ENCODE measurements around the gene LPIN2. TPM values are rescaled to one million over a fixed set of nuclear protein-coding genes. Genes with fewer than 3 reads are reported as not detected.

The LPIN2 gene
- total and polyA plus RNA-seq, 2 of the 4 experiments (the other 2 are of a cell fraction), result 16.2 to 21.9 TPM

GRCh38 chr18:3036108-3036507 is 23.2 kb upstream of the LPIN2 start:
- dilution Hi-C loops (cut with HindIII; ENCODE audit: low sequenced_read_pairs, unreplicated experiment), result no loop called here
- no TSS peak for BruUV-seq (replicated peaks)
- Histone ChIP-seq H3K4ac (ENCODE audit: low read depth, low read length) (peak overlapping the region; percentile 53), H4K8ac (ENCODE audit: low read depth in 2 of 2, low read length in 2 of 2) (peak overlapping the region in 1 of 2 experiments; percentile 14; a peak in 1 of 4 replicates), H2AFZ (replicated peaks; ENCODE audit: low read length, poor library complexity) (no peak overlapping the region), H3K9me1 (ENCODE audit: insufficient read depth, low read length) (0 out of 2 replicates have a peak, but pooled peaks cover 2% of the 10 kb centered on the region), H3K27me3 (ENCODE audit: control insufficient read depth, insufficient read depth, low read length) (no peaks in the 10 kb centered on the region), H3K9ac (ENCODE audit: low read depth, low read length) (no peak overlapping the region), H3K14ac (replicated peaks; ENCODE audit: low read depth, low read length) (no peak overlapping the region), H3K9me3 (ENCODE audit: control insufficient read depth, insufficient read depth, low read length) (no peaks in the 10 kb centered on the region), H4K20me1 (ENCODE audit: insufficient read depth, low read length) (no peaks in the 10 kb centered on the region), H4K91ac (ENCODE audit: insufficient read depth, low read depth, low read length) (peak overlapping the region; percentile 16; the same call in 1 of the 2 replicates), H2BK20ac (ENCODE audit: low read depth, low read length) (peak overlapping the region; percentile 48; the same call in 1 of the 2 replicates), H3K23ac (ENCODE audit: low read depth, low read length) (no peak overlapping the region), H3K4me1 (ENCODE audit: control insufficient read depth, insufficient read depth, low read length) (no peaks in the 10 kb centered on the region; the same call in 1 of the 2 replicates), H2AK9ac (replicated peaks; ENCODE audit: low read depth, low read length, poor library complexity) (no peak overlapping the region), H3K56ac (ENCODE audit: extremely low read depth, insufficient read depth, low read length) (no peak overlapping the region), H3K18ac (ENCODE audit: low read depth, low read length) (no peak overlapping the region), H3K4me3 (ENCODE audit: insufficient read depth, low read depth, low read length) (no peak overlapping the region), H2AK5ac (ENCODE audit: low read depth, low read length) (peak overlapping the region; percentile 49), H2BK15ac (ENCODE audit: low read depth, low read length) (peak overlapping the region; percentile 20; the same call in 1 of the 3 replicates), H3K4me2 (ENCODE audit: low read depth, low read length) (no peak overlapping the region), H3K36me3 (ENCODE audit: control insufficient read depth, insufficient read depth, low read length) (no peaks in the 10 kb centered on the region), H2BK5ac (ENCODE audit: low read depth, low read length, poor library complexity, severe bottlenecking) (no peak overlapping the region), H3K79me1 (ENCODE audit: low read depth in 1 of 2, low read length in 2 of 2) (no peaks in the 10 kb centered on the region), H2BK120ac (ENCODE audit: low read depth, low read length) (peak overlapping the region; percentile 52; the same call in 1 of the 2 replicates), H4K5ac (ENCODE audit: low read depth, low read length) (no peak overlapping the region), H3K27ac (ENCODE audit: insufficient read depth, low read length) (no peak overlapping the region)
- ATAC-seq (ENCODE audit: low read depth), result no peak
- ChIA-PET POLR2A (ENCODE audit: unreplicated experiment) (no interaction called here), CTCF (no interaction called here)
- in situ Hi-C loops (cut with MboI; ENCODE audit: low sequenced_read_pairs), result no loop called here
- DNase-seq, result no peak
- TF ChIP-seq, protein P1, sequence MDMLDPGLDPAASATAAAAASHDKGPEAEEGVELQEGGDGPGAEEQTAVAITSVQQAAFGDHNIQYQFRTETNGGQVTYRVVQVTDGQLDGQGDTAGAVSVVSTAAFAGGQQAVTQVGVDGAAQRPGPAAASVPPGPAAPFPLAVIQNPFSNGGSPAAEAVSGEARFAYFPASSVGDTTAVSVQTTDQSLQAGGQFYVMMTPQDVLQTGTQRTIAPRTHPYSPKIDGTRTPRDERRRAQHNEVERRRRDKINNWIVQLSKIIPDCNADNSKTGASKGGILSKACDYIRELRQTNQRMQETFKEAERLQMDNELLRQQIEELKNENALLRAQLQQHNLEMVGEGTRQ (IDR thresholded peaks at IDR 0.05; ENCODE audit: low read depth, low read length), result no peak
- TF ChIP-seq ELK1 (IDR thresholded peaks at IDR 0.05; ENCODE audit: borderline replicate concordance, low read depth, low read length) (no peak), RAD21 (IDR thresholded peaks at IDR 0.05; ENCODE audit: low read length) (no peak), CHD1 (IDR thresholded peaks at IDR 0.05; ENCODE audit: low read depth, low read length) (no peak), CEBPB (IDR thresholded peaks at IDR 0.05; ENCODE audit: low read depth, low read length) (no peak), BHLHE40 (IDR thresholded peaks at IDR 0.05; ENCODE audit: low read depth, low read length) (no peak), FOS (IDR thresholded peaks at IDR 0.05; ENCODE audit: low read depth, low read length) (no peak), SMC3 (IDR thresholded peaks at IDR 0.05; ENCODE audit: low read depth, low read length) (no peak), MAFK (IDR thresholded peaks at IDR 0.05; ENCODE audit: low read depth, low read length) (no peak), MXI1 (IDR thresholded peaks at IDR 0.05; ENCODE audit: borderline replicate concordance, low read depth, low read length) (no peak), RFX5 (IDR thresholded peaks at IDR 0.05; ENCODE audit: low read depth, low read length) (no peak), NFE2L2 (IDR thresholded peaks at IDR 0.05; ENCODE audit: low read depth, low read length) (no peak), MAZ (IDR thresholded peaks at IDR 0.05; ENCODE audit: borderline replicate concordance, low read depth, low read length) (no peak), RCOR1 (IDR thresholded peaks at IDR 0.05; ENCODE audit: insufficient replicate concordance, low read length) (no peak)
- TF ChIP-seq, protein P2, sequence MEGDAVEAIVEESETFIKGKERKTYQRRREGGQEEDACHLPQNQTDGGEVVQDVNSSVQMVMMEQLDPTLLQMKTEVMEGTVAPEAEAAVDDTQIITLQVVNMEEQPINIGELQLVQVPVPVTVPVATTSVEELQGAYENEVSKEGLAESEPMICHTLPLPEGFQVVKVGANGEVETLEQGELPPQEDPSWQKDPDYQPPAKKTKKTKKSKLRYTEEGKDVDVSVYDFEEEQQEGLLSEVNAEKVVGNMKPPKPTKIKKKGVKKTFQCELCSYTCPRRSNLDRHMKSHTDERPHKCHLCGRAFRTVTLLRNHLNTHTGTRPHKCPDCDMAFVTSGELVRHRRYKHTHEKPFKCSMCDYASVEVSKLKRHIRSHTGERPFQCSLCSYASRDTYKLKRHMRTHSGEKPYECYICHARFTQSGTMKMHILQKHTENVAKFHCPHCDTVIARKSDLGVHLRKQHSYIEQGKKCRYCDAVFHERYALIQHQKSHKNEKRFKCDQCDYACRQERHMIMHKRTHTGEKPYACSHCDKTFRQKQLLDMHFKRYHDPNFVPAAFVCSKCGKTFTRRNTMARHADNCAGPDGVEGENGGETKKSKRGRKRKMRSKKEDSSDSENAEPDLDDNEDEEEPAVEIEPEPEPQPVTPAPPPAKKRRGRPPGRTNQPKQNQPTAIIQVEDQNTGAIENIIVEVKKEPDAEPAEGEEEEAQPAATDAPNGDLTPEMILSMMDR (conservative IDR thresholded peaks at IDR 0.05; ENCODE audit: low read depth, low read length), result no peak
- intact Hi-C loops (cut with micrococcal nuclease), result no loop called here
- WGBS, 2 experiments (ENCODE audit: extremely low coverage in 2 of 2, insufficient read length in 1 of 2), result no CpG with 5 or more reads among the region's 5 CpGs

Data from IMR-90 (cell line).